Ectodermal cell (in vitro differentiated cells): ENCODE data around the gene GFI1B.
"Not testable (repeated sequence)": the region's sequence is repeated elsewhere in the genome, so short reads cannot be mapped to it uniquely, and the experiment has no call there.

Source experiments
- H3K27ac ChIP-seq: 2 replicates; pipeline ENCODE4 v1.7.0; 2013; ENCODE audit warnings: mild to moderate bottlenecking, low read depth, low read length; ENCODE audit not compliant: insufficient read depth, poor library complexity, severe bottlenecking
- H3K27me3 ChIP-seq: 2 replicates; pipeline ENCODE4 v1.7.0; 2013; ENCODE audit warnings: mild to moderate bottlenecking, low read length; ENCODE audit not compliant: insufficient read depth, control insufficient read depth, poor library complexity, severe bottlenecking
- H3K36me3 ChIP-seq: one replicate; pipeline ENCODE4 v1.7.0; 2013; ENCODE audit warnings: low read length; ENCODE audit not compliant: control insufficient read depth, insufficient read depth
- H3K4me1 ChIP-seq: one replicate; pipeline ENCODE4 v1.7.0; 2013; ENCODE audit warnings: low read length; ENCODE audit not compliant: control insufficient read depth, insufficient read depth
- H3K4me3 ChIP-seq: 2 replicates; pipeline ENCODE4 v1.7.0; 2013; ENCODE audit warnings: low read depth, low read length, control low read depth; ENCODE audit not compliant: insufficient read depth
- H3K9me3 ChIP-seq: 2 replicates; pipeline ENCODE4 v1.7.0; 2013; ENCODE audit warnings: mild to moderate bottlenecking, low read length, moderate library complexity; ENCODE audit not compliant: control insufficient read depth
- WGBS, 2 experiments: methylation state at CpG; one replicate each; pipeline ENCODE4 v1.1.7; 2013; ENCODE audit warnings: missing lambda C conversion rate in 2 of 2; 5-methylcytosine and 5-hydroxymethylcytosine counted together

The GFI1B gene

DNA sequence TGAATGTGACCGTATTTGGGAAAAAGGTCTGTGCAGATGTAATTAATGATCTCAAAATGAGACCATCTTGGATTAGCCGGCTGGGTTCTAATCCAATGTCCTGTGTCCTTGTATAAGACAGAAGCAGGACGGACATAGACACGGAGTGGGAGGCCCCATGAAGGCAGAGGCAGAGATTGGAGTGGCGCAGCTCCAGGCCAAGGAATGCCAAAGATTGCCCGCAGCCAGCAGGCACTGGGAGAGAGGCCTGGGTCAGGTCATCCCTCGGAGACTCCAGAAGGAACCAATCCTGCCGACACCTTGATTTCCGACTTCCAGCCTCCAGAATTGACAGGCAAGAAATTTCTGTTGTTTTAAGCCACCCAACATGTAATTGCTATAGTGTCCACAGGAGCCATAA, 13.0 kb upstream of the GFI1B start:
- no peaks in the 10 kb centered on the region for H3K4me1 ChIP-seq
- H3K4me3 ChIP-seq = no peak overlapping the region
- H3K9me3 ChIP-seq = no peaks in the 10 kb centered on the region
- H3K36me3 ChIP-seq = no peaks in the 10 kb centered on the region
- H3K27me3 ChIP-seq = no peaks in the 10 kb centered on the region
- H3K27ac ChIP-seq = no peak overlapping the region
- 93 to 95% methylated on average over 9 of the region's 9 CpGs for WGBS, 2 experiments

DNA sequence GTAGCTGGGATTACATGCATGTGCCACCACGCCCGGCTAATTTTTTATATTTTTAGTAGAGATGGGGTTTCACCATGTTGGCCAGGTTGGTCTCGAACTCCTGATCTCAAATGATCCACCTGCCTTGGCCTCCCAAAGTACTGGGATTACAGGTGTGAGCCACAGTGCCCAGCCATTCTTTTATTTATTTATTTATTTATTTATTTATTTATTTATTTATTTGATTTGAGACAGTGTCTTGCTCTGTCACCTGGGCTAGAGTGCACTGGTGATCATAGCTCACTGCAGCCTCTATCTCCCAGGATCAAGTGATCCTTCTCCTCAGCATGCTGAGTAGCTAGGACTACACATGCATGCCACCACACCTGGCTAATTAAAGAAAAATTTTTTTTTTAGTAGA, 10.6 kb upstream of the GFI1B start:
- not testable (repeated sequence) for H3K27ac ChIP-seq, H3K4me1 ChIP-seq, H3K9me3 ChIP-seq, H3K4me3 ChIP-seq, H3K36me3 ChIP-seq, H3K27me3 ChIP-seq
- WGBS, 2 experiments = 92 to 95% methylated on average over 3 of the region's 3 CpGs

DNA sequence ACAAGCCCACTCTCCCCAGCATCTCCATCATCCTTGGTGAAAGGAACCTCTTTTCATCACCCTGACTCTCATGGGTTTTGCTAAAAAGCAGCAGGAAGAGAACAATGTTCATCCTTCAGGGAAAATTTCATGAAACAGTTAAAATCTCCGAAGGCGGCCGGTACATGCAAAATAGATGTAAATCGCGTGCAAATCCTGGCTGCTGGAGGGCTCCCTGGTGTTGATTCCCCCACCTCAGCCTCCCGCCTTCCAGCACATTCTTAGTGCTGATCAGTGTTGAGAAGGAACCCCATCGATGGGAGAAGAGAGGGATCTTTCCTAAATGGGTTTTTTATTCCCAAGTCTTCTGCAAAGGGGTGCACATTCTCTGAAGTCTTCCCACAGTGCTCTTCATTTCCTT, 8.7 kb upstream of the GFI1B start:
- 79 to 83% methylated on average over 7 of the region's 7 CpGs for WGBS, 2 experiments
- H3K4me3 ChIP-seq = no peak overlapping the region
- no peak overlapping the region for H3K27ac ChIP-seq
- peaks cover 15% of the 10 kb centered on the region for H3K27me3 ChIP-seq
- no peaks in the 10 kb centered on the region for H3K9me3 ChIP-seq
- H3K36me3 ChIP-seq = no peaks in the 10 kb centered on the region
- H3K4me1 ChIP-seq = no peaks in the 10 kb centered on the region

DNA sequence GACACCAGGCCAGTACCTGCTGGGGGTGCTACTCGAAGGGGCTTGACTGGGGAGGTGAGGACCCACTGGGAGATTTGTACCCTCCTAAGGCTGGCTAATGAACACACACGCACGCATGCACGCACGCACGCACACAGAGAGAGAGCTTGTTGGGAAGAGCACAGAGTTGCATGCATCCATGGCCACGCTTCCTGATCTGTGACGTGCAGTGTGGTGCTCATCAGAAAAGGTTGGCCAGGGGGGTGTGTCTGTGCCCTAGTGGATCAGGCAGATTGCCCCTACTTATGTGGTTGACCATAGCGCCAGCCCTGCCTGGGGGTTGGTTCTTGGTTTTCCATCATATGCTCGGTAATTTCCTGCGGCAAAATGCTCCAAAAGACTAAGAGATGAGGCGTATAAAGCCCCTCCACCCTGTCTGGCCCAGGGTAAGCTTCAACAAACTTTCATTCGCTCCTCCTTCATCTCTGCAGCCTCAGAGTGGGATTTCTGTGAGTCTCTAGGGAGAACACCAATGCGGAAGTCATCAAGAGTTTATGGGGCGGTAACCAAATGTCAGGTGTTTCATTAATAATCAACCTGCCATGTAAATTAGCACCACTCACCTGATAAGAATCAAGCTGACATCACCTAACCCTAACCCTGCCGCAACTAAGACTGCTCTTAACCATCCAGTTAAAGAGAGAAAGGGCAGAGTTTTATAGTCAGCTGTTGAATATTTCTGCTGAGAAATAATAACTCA, 8.0 kb upstream of the GFI1B start:
- WGBS, 2 experiments = 93 to 95% methylated on average over 15 to 16 of the region's 16 CpGs
- H3K27ac ChIP-seq = no peak overlapping the region
- H3K4me3 ChIP-seq = no peak overlapping the region
- H3K9me3 ChIP-seq = no peaks in the 10 kb centered on the region
- H3K27me3 ChIP-seq = peaks cover 19% of the 10 kb centered on the region
- H3K36me3 ChIP-seq = no peaks in the 10 kb centered on the region
- no peaks in the 10 kb centered on the region for H3K4me1 ChIP-seq

DNA sequence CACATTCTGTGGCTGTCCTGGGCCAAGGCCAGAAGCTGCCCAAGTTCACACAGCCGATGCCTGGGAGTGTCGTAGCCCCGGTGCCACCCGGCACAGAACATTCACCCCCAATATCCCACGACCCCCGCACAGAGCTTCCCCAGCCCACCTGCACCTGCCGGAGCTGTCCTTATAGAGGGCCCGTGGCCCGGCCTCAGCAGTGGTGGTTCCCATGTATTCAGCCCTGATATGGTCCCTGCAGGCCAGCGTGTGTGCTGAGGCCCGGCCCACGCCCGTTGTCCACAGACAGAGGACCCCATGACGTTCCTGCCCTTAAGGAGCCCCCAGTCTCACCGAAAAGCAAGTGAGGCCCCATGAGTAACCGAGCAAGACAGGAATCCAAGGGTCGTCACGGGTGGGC, 5.3 kb upstream of the GFI1B start:
- Histone ChIP-seq H3K4me1 (no peaks in the 10 kb centered on the region), H3K4me3 (no peak overlapping the region), H3K27me3 (peaks cover 25% of the 10 kb centered on the region), H3K9me3 (no peaks in the 10 kb centered on the region), H3K27ac (no peak overlapping the region), H3K36me3 (no peaks in the 10 kb centered on the region)
- WGBS, 2 experiments = 83 to 84% methylated on average over 18 of the region's 18 CpGs

DNA sequence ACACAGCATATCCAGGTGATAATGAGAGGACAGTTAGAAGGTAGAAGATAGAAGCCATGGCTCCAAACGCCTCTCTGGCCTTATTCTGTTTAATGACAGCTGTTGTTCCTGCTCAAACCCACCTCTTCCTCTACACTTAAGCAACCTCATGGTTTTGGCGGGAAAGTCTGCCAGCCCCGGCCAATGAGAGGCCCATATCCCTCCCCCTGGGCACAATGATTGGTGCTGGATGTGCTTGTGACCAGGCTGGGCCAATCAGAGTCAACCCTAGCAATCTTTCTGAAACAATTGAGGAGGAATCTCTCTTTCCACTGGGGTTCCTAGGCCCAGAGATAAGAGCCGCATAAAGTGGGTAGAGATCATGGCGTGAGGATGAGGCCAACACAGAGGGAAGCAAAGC, 4.8 kb upstream of the GFI1B start:
- Histone ChIP-seq H3K4me3 (no peak overlapping the region), H3K27ac (no peak overlapping the region), H3K9me3 (no peaks in the 10 kb centered on the region), H3K27me3 (peaks cover 31% of the 10 kb centered on the region), H3K4me1 (no peaks in the 10 kb centered on the region), H3K36me3 (no peaks in the 10 kb centered on the region)
- WGBS, 2 experiments = 93 to 94% methylated on average over 5 of the region's 5 CpGs

DNA sequence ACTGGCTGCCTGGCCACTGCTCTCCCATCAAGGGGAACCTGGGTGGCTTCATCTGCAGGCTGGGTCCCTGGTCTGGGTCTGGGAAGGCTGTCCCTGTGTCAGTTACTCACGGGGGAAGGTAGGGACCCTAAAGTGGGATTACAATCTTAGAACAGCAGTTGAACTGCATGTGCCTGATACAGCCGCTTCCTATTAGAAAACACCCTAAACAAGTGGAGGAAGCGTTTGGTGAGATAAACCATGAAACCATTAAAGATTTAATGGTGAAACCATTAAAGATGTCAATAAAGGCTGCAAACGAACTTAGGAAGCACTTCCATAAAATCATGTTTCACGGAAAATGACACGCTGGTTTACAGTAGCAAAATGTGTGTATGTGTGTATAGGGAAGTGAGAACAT, 2.5 kb upstream of the GFI1B start:
- H3K4me1 ChIP-seq = no peaks in the 10 kb centered on the region
- 81 to 83% methylated on average over 6 of the region's 6 CpGs for WGBS, 2 experiments
- H3K36me3 ChIP-seq = no peaks in the 10 kb centered on the region
- peaks cover 49% of the 10 kb centered on the region for H3K27me3 ChIP-seq
- no peaks in the 10 kb centered on the region for H3K9me3 ChIP-seq
- no peak overlapping the region for H3K27ac ChIP-seq
- H3K4me3 ChIP-seq = no peak overlapping the region

DNA sequence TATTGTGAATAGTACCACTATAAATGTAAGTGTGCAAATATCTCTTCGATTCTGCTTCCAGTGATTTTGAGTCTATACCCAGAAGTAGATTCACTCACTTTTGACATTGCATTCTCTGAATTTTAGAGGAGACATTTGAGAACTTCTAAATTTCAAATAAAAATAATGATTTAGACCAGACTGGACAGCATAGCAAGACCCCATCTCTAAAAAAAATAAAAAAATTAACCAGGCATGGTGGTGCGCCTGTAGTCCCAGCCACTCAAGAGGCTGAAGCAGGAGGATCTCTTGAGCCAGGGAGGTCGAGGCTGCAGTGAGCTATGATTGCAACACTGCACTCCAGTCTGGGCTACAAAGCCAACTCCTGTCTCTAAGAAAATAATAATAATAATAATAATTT, 1.9 kb upstream of the GFI1B start:
- Histone ChIP-seq H3K36me3 (no peaks in the 10 kb centered on the region), H3K27me3 (peaks cover 49% of the 10 kb centered on the region), H3K27ac (no peak overlapping the region), H3K4me1 (no peaks in the 10 kb centered on the region), H3K9me3 (no peaks in the 10 kb centered on the region), H3K4me3 (no peak overlapping the region)
- 87 to 90% methylated on average over 3 of the region's 3 CpGs for WGBS, 2 experiments

DNA sequence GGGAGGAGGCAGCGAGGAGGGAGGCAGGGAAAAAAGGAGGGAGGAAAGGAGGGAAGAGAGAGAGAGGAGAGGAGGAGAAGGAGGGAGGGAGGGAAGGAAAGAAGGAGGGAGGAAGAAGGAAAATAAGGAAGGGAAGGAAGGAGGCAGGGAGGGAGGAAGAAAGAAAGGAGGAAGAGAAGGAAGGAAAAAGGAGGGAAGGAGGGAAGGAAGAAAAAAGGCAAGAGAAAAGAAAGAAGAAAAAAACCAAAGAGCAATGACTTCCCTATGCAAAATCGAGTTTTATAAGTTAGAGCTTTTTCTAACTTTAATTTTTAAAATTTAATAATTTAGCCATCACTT, 413 bp upstream of the GFI1B start:
- 7 to 36% methylated on average over 1 to 2 of the region's 2 CpGs for WGBS, 2 experiments
- Histone ChIP-seq H3K4me3 (no peak overlapping the region), H3K27ac (no peak overlapping the region), H3K36me3 (no peaks in the 10 kb centered on the region), H3K9me3 (no peaks in the 10 kb centered on the region), H3K27me3 (peaks cover 44% of the 10 kb centered on the region), H3K4me1 (no peaks in the 10 kb centered on the region)

DNA sequence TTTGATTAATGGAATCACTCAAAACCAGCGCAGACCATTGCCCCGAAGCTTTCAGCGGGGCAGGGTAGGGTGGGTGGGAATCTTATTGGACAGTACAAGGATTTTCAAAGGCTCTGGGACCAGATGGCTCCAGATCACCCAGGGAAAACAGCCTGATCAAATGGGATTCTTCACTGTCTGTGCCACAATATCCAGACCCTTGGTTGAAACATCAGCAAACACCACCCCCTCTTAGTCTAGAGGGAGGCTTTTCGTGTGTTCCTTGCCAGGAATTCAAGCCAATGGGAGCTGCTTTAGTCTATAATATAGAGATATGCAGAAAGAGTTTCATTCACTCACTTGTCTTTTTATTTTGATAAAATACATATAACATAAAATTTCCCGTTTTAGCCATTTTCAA, 1.7 kb downstream of the GFI1B start:
- Histone ChIP-seq H3K27ac (no peak overlapping the region), H3K9me3 (no peaks in the 10 kb centered on the region), H3K4me1 (no peaks in the 10 kb centered on the region), H3K4me3 (no peak overlapping the region), H3K27me3 (peaks cover 32% of the 10 kb centered on the region), H3K36me3 (no peaks in the 10 kb centered on the region)
- WGBS, 2 experiments = 92 to 93% methylated on average over 4 of the region's 5 CpGs

DNA sequence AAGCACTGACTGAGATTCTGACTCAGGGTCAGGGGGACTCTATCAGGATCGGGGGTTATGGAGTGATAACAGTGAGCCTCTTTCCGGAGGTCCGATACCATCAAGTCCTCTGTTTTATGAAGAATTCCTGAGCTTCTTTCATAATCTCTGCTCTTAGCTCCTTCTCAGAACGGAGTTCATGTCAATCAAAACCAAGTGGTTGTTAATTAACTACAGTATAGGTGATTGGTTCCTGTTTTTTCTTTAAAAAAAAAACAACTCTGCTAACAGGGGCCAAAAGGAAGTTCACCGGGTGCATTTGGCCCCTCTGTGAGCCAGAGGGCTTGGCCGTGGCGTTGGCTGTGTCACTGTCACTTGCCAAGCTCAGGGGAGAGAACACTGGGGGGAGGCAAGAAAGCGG, 4.0 kb downstream of the GFI1B start:
- Histone ChIP-seq H3K27me3 (peaks cover 29% of the 10 kb centered on the region), H3K9me3 (no peaks in the 10 kb centered on the region), H3K27ac (no peak overlapping the region), H3K36me3 (no peaks in the 10 kb centered on the region), H3K4me3 (no peak overlapping the region), H3K4me1 (no peaks in the 10 kb centered on the region)
- WGBS, 2 experiments = 89 to 92% methylated on average over 7 to 8 of the region's 8 CpGs
